HG02588 (cell line): ENCODE measurements around the gene CAPZA2.
"Not testable (repeated sequence)": the region's sequence is repeated elsewhere in the genome, so short reads cannot be mapped to it uniquely, and the experiment has no call there.

Source experiments
- ATAC-seq: cut with Tn5 transposase; IDR thresholded peaks from one replicate; pipeline ENCODE4 v1.9.1; 2021; ENCODE audit warnings: mild to moderate bottlenecking, moderate library complexity; ENCODE audit not compliant: unreplicated experiment

CAPZA2 gene

DNA sequence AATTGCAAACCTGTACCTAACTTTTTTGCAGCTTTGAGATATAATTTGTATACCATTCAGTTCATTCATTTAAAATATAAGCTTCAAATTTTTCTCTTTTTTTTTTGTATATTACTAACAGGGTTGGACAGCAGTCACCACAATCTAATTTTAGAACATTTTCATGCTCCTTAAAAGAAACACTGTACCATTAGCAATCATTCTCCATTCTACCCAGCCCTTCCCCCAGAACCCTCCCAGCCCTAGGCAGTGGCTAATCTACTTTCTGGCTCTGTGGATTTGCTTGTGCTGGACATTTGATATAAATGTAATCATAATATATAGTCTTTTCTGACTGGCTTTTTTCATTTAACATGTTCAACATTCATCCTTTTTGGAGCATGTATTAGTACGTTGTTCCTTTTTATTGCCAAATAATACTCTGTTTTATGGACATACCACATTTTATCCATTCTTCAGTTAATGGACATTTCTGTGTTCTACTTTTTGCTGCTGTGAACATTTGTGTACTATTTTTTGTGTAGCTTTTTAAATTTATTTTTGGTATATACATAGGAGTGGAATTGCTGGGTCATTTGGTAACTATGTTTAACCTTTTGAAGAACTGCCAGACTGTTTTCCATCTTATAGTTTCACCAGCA lies 50.0 kb downstream of the CAPZA2 start:
- no peak for ATAC-seq

GRCh38 chr7:116918704-116919103 lies 56.3 kb downstream of the CAPZA2 start:
- ATAC-seq, result no peak

DNA sequence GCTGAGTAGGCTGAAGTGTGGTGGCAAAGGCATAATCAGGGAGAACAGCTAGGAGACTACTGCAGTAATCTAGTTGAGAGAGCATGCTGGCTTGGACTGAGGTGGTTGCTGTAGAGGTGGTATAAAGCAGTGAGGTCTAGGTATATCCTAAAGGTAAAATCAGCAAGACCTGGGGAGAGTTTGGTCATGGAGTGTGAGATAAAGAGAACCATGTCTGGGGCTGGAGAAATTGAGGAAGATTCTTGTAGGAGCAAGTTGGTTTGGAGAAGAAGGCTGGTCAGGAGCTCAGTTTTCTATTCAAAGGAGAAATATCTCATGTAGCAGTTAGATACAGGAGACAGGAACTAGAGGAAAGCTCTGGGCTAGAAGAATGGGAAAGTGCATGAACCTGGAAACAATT lies 58.0 kb downstream of the CAPZA2 start:
- ATAC-seq, result no peak

GRCh38 chr7:116922545-116922944 lies 60.2 kb downstream of the CAPZA2 start:
- no peak for ATAC-seq

DNA sequence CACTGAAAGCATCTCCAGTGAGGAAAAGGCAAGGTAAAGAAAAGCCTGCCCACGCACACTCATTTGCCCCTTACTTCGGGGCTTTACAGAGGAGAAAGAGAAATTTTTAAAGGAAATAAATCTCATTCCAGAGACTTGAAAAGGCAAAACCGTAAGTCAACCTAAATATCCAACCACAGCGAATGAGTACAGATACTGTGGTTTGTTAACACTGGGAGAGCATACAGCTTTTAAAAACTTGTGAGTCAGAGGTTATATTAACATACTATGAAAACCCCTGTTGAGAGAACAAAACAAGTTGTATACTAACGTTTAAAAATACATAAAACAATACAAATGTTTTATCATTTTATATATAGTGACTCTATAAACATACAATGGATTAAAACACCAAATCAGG lies 62.4 kb downstream of the CAPZA2 start:
- no peak for ATAC-seq

DNA sequence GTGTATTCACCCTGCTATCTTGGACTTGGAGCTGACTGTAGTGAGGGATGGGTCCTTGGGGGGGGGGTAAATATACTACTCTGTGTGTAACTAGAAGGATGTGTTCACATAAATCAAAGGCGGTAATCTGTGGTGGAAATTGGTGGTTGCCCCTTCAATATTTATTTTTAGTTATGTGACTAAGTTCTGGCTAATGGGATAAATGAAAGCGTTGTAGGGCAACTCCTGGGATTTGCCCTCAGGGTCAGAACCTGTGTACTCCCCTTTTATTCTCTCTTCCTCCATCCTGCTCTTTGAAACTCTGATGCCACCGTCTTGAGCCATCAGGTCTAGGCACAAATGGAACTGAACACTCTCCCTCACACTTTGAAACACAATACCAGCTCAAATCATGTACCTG lies 66.6 kb downstream of the CAPZA2 start:
- no peak for ATAC-seq

DNA sequence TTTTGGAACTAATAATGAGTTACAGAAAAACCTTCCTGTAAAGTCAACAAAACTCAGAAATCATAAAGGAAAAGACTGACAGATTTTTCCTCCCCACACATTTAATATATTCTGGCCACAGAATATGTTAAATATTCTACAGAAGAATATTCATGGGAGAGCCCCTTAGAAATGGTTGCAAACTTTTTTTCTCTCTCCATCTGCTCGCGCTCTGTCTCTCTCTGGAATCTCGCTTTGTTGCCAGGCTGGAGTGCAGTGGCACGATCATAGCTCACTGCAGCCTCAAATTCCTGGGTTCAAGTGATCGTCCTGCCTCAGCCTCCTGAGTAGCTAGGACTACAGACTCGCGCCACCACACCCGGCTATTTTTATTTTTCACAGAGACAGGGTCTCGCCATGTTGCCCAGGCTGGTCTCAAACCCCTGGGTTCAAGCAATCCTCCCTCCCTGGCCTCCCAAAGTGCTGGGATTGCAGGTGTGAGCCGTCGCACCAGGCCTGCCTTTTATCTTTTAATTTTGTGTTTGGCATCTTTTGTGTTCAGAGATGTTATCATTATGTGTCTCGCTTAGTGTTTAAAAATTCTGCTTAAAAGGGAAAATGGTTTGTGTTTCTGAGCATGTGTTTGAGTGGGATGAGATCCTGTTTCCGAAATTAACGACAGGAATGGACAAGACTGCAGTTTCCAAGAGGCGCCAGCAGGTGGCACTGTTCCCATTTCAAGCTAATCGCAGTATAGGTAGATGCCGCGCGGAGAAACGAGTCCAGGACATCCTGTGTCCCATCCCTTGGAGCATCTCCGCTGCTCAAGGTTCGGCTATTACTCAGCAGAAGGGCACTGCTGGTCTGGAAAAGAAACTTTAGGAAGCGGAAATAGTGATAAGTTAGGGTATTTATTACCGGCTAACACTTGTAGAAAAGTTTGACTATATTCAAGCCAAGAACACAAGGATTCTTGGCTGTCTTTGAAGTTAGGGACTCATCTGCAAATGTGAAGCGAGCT lies 67.8 kb downstream of the CAPZA2 start:
- ATAC-seq, result peak; percentile 77

DNA sequence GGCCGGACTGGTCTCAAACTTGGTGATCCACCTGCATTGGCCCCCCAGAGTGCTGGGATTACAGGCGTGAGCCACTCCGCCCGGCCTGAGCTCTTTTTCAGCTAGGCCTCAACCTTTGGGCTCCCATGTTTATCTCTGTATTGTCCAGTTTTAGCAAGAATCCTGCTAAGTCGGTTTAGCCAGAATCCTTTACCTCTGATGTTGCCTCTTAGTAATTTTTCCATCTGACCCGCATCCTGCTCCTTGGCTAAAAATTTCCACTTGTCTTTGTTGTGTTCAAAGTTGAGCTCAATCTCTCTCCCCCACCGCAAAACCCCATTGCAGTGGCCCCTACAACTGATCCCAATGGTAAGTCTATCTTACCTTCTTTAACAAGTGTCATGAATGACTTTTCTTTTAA lies 70.2 kb downstream of the CAPZA2 start:
- ATAC-seq, result no peak

GRCh38 chr7:116933465-116933864 lies 71.1 kb downstream of the CAPZA2 start:
- ATAC-seq, result no peak

- no peak for ATAC-seq
Measured at GRCh38 chr7:116934580-116934979, 72.2 kb downstream of the CAPZA2 start.

GRCh38 chr7:116936844-116937243 lies 74.5 kb downstream of the CAPZA2 start:
- not testable (repeated sequence) for ATAC-seq

DNA sequence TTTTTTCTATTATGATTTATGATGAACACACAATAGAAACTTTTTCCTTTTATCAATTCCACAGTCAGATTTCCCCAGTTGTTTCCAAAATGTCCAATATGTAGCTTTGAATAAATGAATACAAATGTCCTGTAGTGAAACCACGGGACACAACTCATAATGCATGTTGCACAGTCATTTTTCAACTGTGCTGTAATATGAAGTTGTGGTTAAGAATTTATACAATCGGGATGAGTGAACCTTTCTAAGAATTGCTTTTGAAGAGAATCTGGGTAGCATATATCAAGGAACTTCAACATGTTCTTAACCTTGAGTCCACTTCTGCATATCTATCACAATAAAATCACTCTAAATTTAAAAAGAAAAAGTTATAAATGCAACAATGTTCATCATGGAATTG lies 76.3 kb downstream of the CAPZA2 start:
- no peak for ATAC-seq

DNA sequence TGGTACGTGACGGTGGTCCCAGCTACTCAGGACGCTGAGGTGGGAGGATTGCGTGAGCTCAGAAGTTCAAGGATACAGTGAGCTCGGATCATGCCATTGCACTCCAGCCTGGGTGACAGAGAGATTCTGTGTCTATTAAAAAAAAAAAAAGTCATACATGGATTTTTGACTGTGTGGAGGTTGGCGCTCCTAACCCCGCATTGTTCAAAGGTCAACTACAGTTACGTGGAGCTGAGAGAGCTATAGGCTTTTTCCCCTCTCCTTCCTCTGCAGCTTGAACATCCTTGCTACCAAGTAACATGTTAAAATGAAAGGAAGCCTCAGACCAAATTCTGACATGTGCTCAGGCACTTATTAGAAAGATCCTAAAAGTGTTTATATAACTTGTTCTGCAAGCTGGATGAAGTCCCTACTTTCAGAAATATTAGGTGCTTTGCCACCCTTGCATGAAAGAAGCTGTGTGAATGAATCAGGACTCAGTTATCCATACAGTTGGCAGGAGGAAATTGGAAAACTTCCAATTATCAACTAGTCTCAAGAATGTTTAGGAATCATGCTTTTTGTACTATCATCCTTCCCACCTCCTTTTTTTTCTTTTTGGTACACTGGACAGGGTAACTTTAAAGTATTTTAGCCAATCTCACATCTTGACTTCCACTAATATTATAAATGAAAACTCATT lies 78.4 kb downstream of the CAPZA2 start:
- no peak for ATAC-seq

DNA sequence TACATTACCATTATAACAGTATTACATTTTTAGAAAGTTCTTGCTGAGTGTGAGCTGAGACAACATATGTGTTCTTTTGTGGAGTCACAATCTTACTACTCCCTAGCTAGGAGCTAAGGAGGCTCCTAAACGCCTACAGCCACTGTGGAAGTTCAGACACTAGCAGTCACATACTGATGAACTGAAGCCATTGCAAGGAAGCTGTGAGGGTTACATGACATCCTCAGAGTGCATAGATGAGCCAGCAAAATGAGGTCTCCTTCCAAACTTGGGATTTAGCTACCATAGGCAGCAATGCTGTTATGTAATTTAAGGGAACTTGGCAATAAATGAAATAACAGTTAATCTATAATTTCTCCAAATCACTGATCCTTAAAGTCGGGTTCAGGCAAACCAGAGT lies 80.1 kb downstream of the CAPZA2 start:
- ATAC-seq, result no peak

- ATAC-seq, result no peak
Measured at GRCh38 chr7:116948934-116949333, 86.5 kb downstream of the CAPZA2 start.

DNA sequence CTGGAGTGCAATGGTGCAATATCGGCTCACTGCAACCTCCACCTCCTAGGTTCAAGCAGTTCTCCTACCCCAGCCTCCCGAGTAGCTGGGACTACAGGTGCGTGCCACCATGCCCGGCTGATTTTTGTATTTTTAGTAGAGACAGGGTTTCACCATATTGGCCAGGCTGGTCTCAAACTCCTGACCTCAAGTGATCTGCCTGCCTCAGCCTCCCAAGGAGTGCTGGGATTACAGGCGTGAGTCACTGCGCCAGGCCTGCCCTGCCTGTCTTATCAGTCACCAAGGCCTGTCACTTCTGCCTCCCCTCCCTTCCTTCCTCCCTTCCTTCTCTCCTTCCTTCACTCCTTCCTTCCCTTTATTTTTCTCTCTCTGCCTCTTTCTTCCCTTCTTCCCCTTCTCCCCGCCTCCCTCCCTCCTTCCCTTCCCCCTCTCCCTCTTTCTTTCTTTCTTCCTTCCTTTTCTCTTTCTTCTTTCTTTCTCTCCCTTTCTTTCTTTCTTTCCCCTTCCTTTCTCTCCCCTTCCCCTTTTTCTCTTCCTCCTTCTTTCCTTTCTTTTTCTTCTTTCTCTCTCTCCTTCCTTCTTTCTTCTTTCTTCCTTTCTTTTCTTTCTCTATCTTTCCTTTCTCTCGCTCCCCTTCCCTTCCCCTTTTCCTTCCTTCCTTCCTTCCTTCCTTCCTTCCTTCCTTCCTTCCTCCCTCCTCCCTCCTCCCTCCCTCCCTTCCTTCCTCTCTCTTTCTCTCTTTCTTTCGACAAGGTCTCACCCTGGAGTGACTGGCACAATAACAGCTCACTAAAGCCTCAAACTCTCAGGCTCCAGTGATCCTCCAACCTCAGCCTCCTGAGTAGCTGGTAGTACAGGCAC lies 87.8 kb downstream of the CAPZA2 start:
- no peak for ATAC-seq

DNA sequence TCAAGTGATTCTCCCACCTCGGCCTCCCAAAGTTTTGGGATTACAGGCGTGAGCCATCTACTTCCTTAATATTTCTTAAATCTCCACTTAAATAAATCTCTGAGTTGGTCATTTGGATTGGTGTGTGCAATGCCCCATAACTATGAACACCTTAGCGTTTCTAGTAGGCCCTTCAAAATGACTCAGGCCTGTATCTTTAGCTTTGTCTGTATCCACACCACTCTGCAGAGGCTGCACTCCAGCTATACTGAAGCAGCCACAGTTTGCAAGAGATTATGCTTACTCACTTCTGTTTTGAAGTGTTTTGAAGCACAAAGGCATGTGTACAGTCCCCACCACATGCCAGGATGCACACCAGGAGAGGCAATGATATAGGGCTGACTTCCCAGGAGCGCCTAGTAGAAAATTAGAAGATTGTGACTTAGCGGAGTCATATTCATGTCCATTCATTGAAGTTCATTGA lies 88.5 kb downstream of the CAPZA2 start:
- ATAC-seq, result no peak

- ATAC-seq, result no peak
Measured at GRCh38 chr7:116951366-116952292, 89.2 kb downstream of the CAPZA2 start.

DNA sequence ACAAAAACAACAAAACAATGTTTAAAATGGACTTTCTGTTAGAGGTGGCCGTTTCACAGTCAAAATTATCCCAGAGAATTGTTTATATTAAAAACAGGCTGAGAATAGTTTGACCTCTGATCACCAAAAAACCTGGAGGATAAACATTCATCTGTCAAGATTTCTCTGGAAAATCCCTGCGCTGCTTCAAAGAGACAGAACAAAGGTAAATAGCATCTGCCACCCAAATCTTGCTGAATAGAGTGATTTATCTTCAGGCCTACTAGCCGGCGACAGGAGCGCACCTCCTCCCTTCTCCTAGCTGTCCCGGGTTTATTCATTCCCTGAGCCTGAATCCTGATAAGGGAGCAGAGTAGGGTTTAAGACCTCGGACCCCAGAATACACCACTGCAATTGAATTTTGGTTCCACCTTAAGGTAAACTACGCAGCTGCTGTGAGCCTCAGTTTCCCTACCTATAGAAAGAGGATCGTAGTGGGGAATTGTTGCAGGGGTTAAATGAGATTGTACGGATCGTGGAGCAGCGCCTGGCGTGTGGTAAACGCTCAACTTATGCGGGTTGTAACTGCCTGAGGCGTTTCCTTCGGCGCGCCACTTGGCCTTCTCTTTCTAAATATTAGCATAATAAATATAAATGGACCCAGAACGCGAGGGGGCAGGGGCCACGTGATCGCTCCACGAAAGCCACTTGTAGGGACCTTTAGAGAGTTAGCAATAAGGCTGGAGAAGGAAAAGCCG lies 90.4 kb downstream of the CAPZA2 start:
- no peak for ATAC-seq
